OCI-LY1 (cell line): Measurements from ENCODE around the gene CEP164.

ENCODE experiments used
- H2AFZ ChIP-seq: fragments of 200-600 bp; sonication (generic), shearing (Covaris generic); 2 replicates; pipeline ENCODE4 v1.6.0; 2014; ENCODE audit warnings: antibody characterized with exemption, mild to moderate bottlenecking, low read length
- H3F3A ChIP-seq: fragments of 200-600 bp; sonication (generic), shearing (Covaris generic); 2 replicates; pipeline ENCODE4 v1.6.0; 2014; ENCODE audit warnings: mild to moderate bottlenecking, antibody characterized with exemption, low read length, moderate library complexity; ENCODE audit not compliant: insufficient read depth
- H3K27ac ChIP-seq: fragments of 200-600 bp; sonication (generic); 2 replicates; pipeline ENCODE4 v1.5.1; 2014; ENCODE audit warnings: low read length, mixed run types, mild to moderate bottlenecking, low read depth; ENCODE audit not compliant: poor library complexity, severe bottlenecking
- H3K27me3 ChIP-seq: fragments of 200-600 bp; sonication (generic); 2 replicates; pipeline ENCODE4 v1.6.0; 2014; ENCODE audit warnings: antibody characterized with exemption, mild to moderate bottlenecking, low read length, moderate library complexity; ENCODE audit not compliant: insufficient read depth
- H3K36me3 ChIP-seq: fragments of 200-600 bp; sonication (generic); 2 replicates; pipeline ENCODE4 v1.6.1; 2014; ENCODE audit warnings: mild to moderate bottlenecking, antibody characterized with exemption, low read length, moderate library complexity, mixed read lengths; ENCODE audit not compliant: insufficient read depth
- H3K4me1 ChIP-seq: fragments of 200-600 bp; sonication (generic); 2 replicates; pipeline ENCODE4 v1.5.1; 2014; ENCODE audit warnings: mild to moderate bottlenecking, low read length, moderate library complexity; ENCODE audit not compliant: insufficient read depth, severe bottlenecking
- H3K4me2 ChIP-seq: fragments of 200-600 bp; sonication (generic), shearing (Covaris generic); 2 replicates; pipeline ENCODE4 v1.6.1; 2014; ENCODE audit warnings: low read length
- H3K4me3 ChIP-seq: fragments of 200-600 bp; sonication (generic); 2 replicates; pipeline ENCODE4 v1.5.1; 2014; ENCODE audit warnings: low read length, low read depth, mild to moderate bottlenecking, mixed read lengths; ENCODE audit not compliant: poor library complexity, severe bottlenecking
- H3K79me2 ChIP-seq: fragments of 200-600 bp; shearing (Covaris generic); 2 replicates; pipeline ENCODE4 v1.6.1; 2016; ENCODE audit warnings: mixed run types, low read length, mixed read lengths; ENCODE audit not compliant: insufficient read depth
- H3K9ac ChIP-seq: fragments of 200-600 bp; sonication (generic), shearing (Covaris generic); 2 replicates; pipeline ENCODE4 v1.6.1; 2014; ENCODE audit warnings: mild to moderate bottlenecking, low read length, mixed read lengths
- H3K9me2 ChIP-seq: fragments of 200-600 bp; sonication (generic), shearing (Covaris generic); 2 replicates; pipeline ENCODE4 v1.6.1; 2014; ENCODE audit warnings: low read depth, mild to moderate bottlenecking, low read length, mixed read lengths
- H3K9me3 ChIP-seq: fragments of 200-600 bp; shearing (Covaris generic); 2 replicates; pipeline ENCODE4 v1.6.1; 2014; ENCODE audit warnings: low read length, mixed read lengths
- H4K20me1 ChIP-seq: fragments of 200-600 bp; sonication (generic), shearing (Covaris generic); 2 replicates; pipeline ENCODE4 v1.6.0; 2016; ENCODE audit warnings: mild to moderate bottlenecking, low read length; ENCODE audit not compliant: insufficient read depth
- CTCF ChIP-seq: fragments of 200-600 bp; sonication (generic), shearing (Covaris generic); IDR thresholded peaks from 2 replicates; pipeline ENCODE4 v1.5.1; 2017; ENCODE audit warnings: mild to moderate bottlenecking, antibody characterized with exemption, low read length, moderate library complexity, mixed read lengths
- EZH2 ChIP-seq: fragments of 200-600 bp; sonication (generic), shearing (Covaris generic); IDR thresholded peaks from 2 replicates; pipeline ENCODE4 v1.8.0; 2017; ENCODE audit warnings: borderline replicate concordance, mixed run types, mild to moderate bottlenecking, antibody characterized with exemption, low read length, moderate library complexity, mixed read lengths

The CEP164 gene

GRCh38 chr11:117434481-117434880, 106.8 kb downstream of the CEP164 start:
- no peaks in the 10 kb centered on the region for H4K20me1 ChIP-seq
- H3K4me1 ChIP-seq: no peaks in the 10 kb centered on the region
- no peaks in the 10 kb centered on the region for H3F3A ChIP-seq
- no peaks in the 10 kb centered on the region for H3K27me3 ChIP-seq
- H3K9ac ChIP-seq: no peak overlapping the region
- no peak for TF ChIP-seq CTCF
- no peak for TF ChIP-seq EZH2
- no peak overlapping the region for H3K4me3 ChIP-seq
- no peak overlapping the region for H3K27ac ChIP-seq
- no peaks in the 10 kb centered on the region for H3K79me2 ChIP-seq
- H3K9me3 ChIP-seq: no peaks in the 10 kb centered on the region
- H2AFZ ChIP-seq: no peak overlapping the region
- no peaks in the 10 kb centered on the region for H3K9me2 ChIP-seq
- H3K36me3 ChIP-seq: no peaks in the 10 kb centered on the region
- H3K4me2 ChIP-seq: no peak overlapping the region

DNA sequence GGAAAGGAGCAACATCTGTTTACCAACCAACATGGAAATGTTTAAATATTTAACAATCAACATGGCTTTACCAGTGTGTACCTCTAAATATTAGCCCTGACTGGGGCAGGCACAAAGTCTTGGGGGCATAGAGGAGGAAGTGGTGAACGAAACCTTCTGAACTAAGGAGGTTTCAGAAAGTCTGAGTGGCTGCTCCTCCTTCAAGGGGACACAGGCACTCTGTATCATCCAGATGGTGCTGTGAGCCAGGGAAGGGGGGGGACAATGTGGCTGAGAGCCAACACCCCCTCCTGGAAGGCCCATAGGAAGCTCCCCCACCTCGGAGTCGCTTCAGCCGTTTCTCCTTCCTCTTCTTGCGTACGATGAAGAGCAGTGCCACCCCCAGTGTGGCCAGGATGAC, 107.7 kb downstream of the CEP164 start:
- no peaks in the 10 kb centered on the region for H3K9me2 ChIP-seq
- no peaks in the 10 kb centered on the region for H3K79me2 ChIP-seq
- H3F3A ChIP-seq: no peaks in the 10 kb centered on the region
- H3K27ac ChIP-seq: no peak overlapping the region
- no peak overlapping the region for H3K4me3 ChIP-seq
- H3K4me1 ChIP-seq: no peaks in the 10 kb centered on the region
- no peak overlapping the region for H2AFZ ChIP-seq
- TF ChIP-seq CTCF (no peak), EZH2 (no peak)
- no peak overlapping the region for H3K9ac ChIP-seq
- no peaks in the 10 kb centered on the region for H3K9me3 ChIP-seq
- no peaks in the 10 kb centered on the region for H3K36me3 ChIP-seq
- H4K20me1 ChIP-seq: no peaks in the 10 kb centered on the region
- no peaks in the 10 kb centered on the region for H3K27me3 ChIP-seq
- no peak overlapping the region for H3K4me2 ChIP-seq

- Histone ChIP-seq H3K9me2 (no peaks in the 10 kb centered on the region), H3K9me3 (no peaks in the 10 kb centered on the region), H3K79me2 (no peaks in the 10 kb centered on the region), H3K27me3 (no peaks in the 10 kb centered on the region), H2AFZ (no peak overlapping the region), H3K4me2 (no peak overlapping the region), H3K4me1 (no peaks in the 10 kb centered on the region), H3F3A (no peaks in the 10 kb centered on the region), H3K9ac (no peak overlapping the region), H3K4me3 (no peak overlapping the region), H3K27ac (no peak overlapping the region), H4K20me1 (no peaks in the 10 kb centered on the region), H3K36me3 (no peaks in the 10 kb centered on the region)
- no peak for TF ChIP-seq CTCF
- no peak for TF ChIP-seq EZH2
Observed at GRCh38 chr11:117437041-117437790, 109.6 kb downstream of the CEP164 start.
